Natural killer cell (primary cell): ENCODE results near the gene CAMKK1. TPM values are rescaled to one million over a fixed set of nuclear protein-coding genes. Genes with fewer than 3 reads are reported as not detected.

ENCODE experiments used
- ATAC-seq, 3 donors: fragments of 150-1000 bp in 2 of 3; fragments of 200-7000 bp in 1 of 3; cut with Tn5 transposase; 1 replicate in 1 of 3; 2 replicates in 2 of 3; pipeline ENCODE4 v1.10.0; 2021; ENCODE audit warnings: mild to moderate bottlenecking in 2 of 3, moderate library complexity in 2 of 3
- DNase-seq, 2 donors: peaks; one replicate each; pipeline versions ENCODE4 v3.0.0 to v3.0.0-alpha.2; 2013 to 2021; ENCODE audit warnings: mixed read lengths in 1 of 2
- H3K27ac ChIP-seq: one replicate; pipeline ENCODE4 v1.5.1; 2013; ENCODE audit warnings: mild to moderate bottlenecking, low read length
- H3K27me3 ChIP-seq: one replicate; pipeline ENCODE4 v1.6.1; 2013; ENCODE audit warnings: low read length; ENCODE audit not compliant: control insufficient read depth, insufficient read depth
- H3K36me3 ChIP-seq: one replicate; pipeline ENCODE4 v1.6.1; 2013; ENCODE audit warnings: low read length; ENCODE audit not compliant: control insufficient read depth, insufficient read depth
- H3K4me1 ChIP-seq: one replicate; pipeline ENCODE4 v1.6.1; 2013; ENCODE audit warnings: low read length; ENCODE audit not compliant: control insufficient read depth, insufficient read depth
- H3K4me3 ChIP-seq: one replicate; pipeline ENCODE4 v1.5.1; 2013; ENCODE audit warnings: low read length
- H3K9me3 ChIP-seq: one replicate; pipeline ENCODE4 v1.6.1; 2013; ENCODE audit warnings: low read length; ENCODE audit not compliant: control insufficient read depth, insufficient read depth
- H3K27ac Mint-ChIP-seq, 2 donors: one replicate each; pipeline ENCODE4 v1.8.0; 2022; ENCODE audit warnings: mild to moderate bottlenecking in 2 of 2, mixed read lengths in 2 of 2, moderate library complexity in 1 of 2
- H3K27me3 Mint-ChIP-seq, 2 donors: one replicate each; pipeline ENCODE4 v1.8.0; 2022; ENCODE audit warnings: low read depth in 2 of 2, mixed read lengths in 2 of 2
- H3K36me3 Mint-ChIP-seq: one replicate; pipeline ENCODE4 v1.8.0; 2022; ENCODE audit warnings: mixed read lengths
- H3K4me1 Mint-ChIP-seq, 2 donors: one replicate each; pipeline ENCODE4 v1.8.0; 2022; ENCODE audit warnings: mixed read lengths in 2 of 2
- H3K4me3 Mint-ChIP-seq: one replicate; pipeline ENCODE4 v1.8.0; 2022; ENCODE audit warnings: mild to moderate bottlenecking, moderate library complexity, mixed read lengths
- H3K9me3 Mint-ChIP-seq, 2 donors: one replicate each; pipeline ENCODE4 v1.8.0; 2022; ENCODE audit warnings: mixed read lengths in 2 of 2
- WGBS: methylation state at CpG from one replicate; pipeline ENCODE4 v1.1.7; 2013; ENCODE audit warnings: missing lambda C conversion rate; ENCODE audit not compliant: insufficient coverage; 5-methylcytosine and 5-hydroxymethylcytosine counted together
- intact Hi-C: fragments of 100-400 bp; cut with micrococcal nuclease; formaldehyde crosslinking; loops from one replicate; pipeline ENCODE4 v1.14.2; 2022
- total RNA-seq, 4 donors: library from RNA; stranded (reverse); fragments of 120-200 nt in 1 of 4; gene quantifications; one replicate each; pipeline versions ENCODE4 v1.2.3 to v1.2.4, GENCODE V29; 2013 to 2022
- TF ChIP-seq, protein P1 (sequence below): fragments of 200-600 bp; IDR thresholded peaks from one replicate; pipeline ENCODE4 v1.8.0; 2022; ENCODE audit warnings: antibody characterized with exemption

CAMKK1 gene
- total RNA-seq, 3 donors from 2014 or later (not counting 1 experiment from before 2014, with no cell fraction given): 3.2 to 4.3 (median 3.9) TPM

DNA sequence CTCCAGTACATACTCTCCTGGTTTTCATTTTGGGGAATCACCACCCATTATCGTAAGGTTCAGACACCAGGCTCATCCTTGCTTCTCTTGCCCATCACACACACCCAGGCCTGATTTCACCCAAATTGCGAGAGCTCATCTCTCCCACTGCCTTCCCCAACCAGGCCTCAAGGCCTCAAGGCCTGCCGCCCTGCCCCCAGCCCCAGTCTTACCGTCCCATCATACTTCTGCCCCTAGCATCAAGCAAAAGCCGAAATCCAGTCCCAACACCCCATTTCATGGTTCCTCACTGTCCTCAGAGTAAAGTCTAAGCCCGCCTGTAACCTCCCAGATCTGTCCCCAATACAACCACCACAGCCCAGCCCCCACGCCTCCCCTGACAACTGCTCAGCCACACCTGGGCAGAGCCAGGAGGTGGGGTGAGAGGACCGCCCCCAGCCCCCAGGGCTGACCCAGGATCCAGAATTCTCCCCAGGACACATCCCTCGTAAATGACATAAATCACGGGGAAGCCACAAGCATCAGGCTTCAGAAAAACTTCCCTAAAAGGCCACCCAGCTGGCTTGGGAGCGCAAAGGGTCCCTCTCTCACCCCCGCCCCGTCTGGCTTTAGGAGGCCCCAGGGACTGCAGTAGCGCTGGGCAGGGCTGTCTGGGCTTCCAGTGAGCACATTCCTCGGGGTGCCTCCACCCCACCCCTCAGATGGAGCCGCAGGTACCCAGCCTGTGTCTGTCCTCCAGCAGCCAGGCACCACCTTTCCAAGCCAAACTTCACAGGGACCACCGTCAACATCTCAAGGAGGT is 33.0 kb upstream of the CAMKK1 start:
- 90% methylated on average over 15 of the region's 17 CpGs for WGBS
- DNase-seq (no peak), ATAC-seq (no peak)
- intact Hi-C loops: no loop called here
- Histone ChIP-seq H3K4me3 (no peak overlapping the region), H3K9me3 (no peaks in the 10 kb centered on the region), H3K27ac (no peak overlapping the region), H3K4me1 (no peaks in the 10 kb centered on the region), H3K36me3 (peaks cover 57% of the 10 kb centered on the region), H3K27me3 (no peaks in the 10 kb centered on the region)
- H3K27me3 Mint-ChIP-seq: no peaks in the 10 kb centered on the region
- H3K27ac Mint-ChIP-seq: peak overlapping the region in 1 of 2 donors; percentile 43
- no peak overlapping the region for H3K4me3 Mint-ChIP-seq
- H3K9me3 Mint-ChIP-seq: no peaks in the 10 kb centered on the region
- TF ChIP-seq, protein P1, sequence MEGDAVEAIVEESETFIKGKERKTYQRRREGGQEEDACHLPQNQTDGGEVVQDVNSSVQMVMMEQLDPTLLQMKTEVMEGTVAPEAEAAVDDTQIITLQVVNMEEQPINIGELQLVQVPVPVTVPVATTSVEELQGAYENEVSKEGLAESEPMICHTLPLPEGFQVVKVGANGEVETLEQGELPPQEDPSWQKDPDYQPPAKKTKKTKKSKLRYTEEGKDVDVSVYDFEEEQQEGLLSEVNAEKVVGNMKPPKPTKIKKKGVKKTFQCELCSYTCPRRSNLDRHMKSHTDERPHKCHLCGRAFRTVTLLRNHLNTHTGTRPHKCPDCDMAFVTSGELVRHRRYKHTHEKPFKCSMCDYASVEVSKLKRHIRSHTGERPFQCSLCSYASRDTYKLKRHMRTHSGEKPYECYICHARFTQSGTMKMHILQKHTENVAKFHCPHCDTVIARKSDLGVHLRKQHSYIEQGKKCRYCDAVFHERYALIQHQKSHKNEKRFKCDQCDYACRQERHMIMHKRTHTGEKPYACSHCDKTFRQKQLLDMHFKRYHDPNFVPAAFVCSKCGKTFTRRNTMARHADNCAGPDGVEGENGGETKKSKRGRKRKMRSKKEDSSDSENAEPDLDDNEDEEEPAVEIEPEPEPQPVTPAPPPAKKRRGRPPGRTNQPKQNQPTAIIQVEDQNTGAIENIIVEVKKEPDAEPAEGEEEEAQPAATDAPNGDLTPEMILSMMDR: no peak
- no peaks in the 10 kb centered on the region for H3K36me3 Mint-ChIP-seq
- H3K4me1 Mint-ChIP-seq: peaks cover 0 to 11% of the 10 kb centered on the region in 2 donors

DNA sequence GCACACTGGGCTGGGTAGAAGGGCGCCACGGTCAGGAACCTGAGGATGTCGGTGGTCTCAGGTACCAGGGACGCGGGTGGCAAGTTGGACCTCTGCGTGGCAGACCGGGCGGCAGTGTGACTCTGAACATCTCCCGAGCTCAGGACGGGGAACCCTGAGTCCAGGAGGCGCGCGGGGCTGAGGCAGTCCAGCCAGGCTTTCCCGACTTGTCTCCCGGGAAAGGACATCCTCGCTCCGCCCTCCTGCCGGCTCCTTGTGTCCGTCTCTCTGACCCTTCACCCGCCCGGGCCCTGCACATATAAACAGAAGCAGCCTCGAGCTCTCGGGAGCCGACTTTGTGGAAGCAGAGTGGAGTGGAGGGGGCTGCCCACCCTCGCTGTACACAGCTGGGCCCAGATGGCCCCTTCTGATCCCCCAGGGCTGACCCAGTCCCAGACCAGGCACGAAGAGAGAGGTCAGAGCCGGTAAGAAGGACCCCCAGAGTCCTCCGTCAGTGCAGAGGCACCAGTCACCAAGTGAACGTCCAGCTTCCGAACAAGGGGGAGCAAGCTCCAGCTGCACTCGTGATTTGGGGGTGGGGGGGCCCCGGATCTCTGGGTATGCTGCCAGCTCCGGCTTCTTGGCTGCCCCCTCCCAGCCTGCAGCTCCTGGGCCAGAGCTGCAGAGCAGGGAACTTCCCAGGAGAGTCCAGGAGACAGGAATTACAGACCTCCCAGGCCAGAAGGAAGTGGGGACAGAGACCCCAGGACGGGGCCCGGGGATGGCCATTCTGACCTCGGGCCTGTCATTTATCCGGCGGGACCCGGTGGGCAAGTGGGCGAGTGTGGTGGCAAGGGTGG is 31.9 kb upstream of the CAMKK1 start:
- H3K27ac ChIP-seq: no peak overlapping the region
- H3K36me3 ChIP-seq: peaks cover 48% of the 10 kb centered on the region
- TF ChIP-seq, protein P1: no peak
- H3K9me3 ChIP-seq: no peaks in the 10 kb centered on the region
- no peaks in the 10 kb centered on the region for H3K27me3 ChIP-seq
- Mint-ChIP-seq H3K27ac (no peak overlapping the region), H3K4me1 (peaks cover 0 to 11% of the 10 kb centered on the region in 2 donors), H3K4me3 (no peak overlapping the region), H3K9me3 (no peaks in the 10 kb centered on the region), H3K36me3 (no peaks in the 10 kb centered on the region), H3K27me3 (no peaks in the 10 kb centered on the region)
- no peak overlapping the region for H3K4me3 ChIP-seq
- intact Hi-C loops: no loop called here
- WGBS: 93% methylated on average over 39 of the region's 40 CpGs
- ATAC-seq: no peak
- no peak for DNase-seq
- no peaks in the 10 kb centered on the region for H3K4me1 ChIP-seq

DNA sequence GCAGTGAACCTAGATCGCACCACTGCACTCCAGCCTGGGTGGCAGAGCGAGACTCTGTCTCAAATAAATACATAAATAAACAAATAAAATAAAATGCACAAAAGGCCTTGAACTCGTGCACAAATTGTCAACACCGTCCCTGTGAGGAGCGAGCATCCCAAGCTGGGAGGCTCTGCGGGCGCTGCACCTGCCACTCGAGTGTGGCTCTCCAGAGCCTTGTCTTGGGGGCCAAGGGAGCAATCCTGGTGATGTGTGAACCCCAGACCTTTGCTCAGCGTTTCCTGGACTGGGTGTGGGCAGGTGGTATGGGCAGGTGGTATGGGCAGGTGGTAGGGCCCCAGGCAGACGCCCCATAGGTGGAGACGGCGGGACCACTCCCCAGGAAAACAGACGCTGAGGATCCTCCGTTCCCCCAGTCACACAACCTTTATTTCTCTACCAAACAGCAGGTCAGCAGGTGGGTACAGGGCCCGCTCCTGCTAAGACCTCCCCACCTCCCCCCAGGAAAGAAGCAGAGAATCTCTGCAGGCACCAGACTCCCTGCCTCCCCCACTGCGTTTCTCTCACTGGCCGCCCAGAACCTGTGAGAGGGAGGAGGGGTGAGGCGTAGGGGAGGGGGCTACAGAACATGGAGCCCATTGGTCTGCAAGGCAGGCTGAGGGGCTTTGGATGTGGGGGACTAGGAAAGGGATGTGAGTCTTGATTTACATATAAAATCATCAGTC is 30.8 kb upstream of the CAMKK1 start:
- DNase-seq (no peak), ATAC-seq (no peak)
- Histone ChIP-seq H3K36me3 (peaks cover 37% of the 10 kb centered on the region), H3K27me3 (no peaks in the 10 kb centered on the region), H3K9me3 (no peaks in the 10 kb centered on the region), H3K4me1 (no peaks in the 10 kb centered on the region), H3K27ac (no peak overlapping the region), H3K4me3 (no peak overlapping the region)
- H3K27ac Mint-ChIP-seq: no peak overlapping the region
- WGBS: 87% methylated on average over 17 of the region's 18 CpGs
- peaks cover 0 to 11% of the 10 kb centered on the region in 2 donors for H3K4me1 Mint-ChIP-seq
- no peaks in the 10 kb centered on the region for H3K36me3 Mint-ChIP-seq
- no peaks in the 10 kb centered on the region for H3K27me3 Mint-ChIP-seq
- intact Hi-C loops: no loop called here
- H3K9me3 Mint-ChIP-seq: no peaks in the 10 kb centered on the region
- TF ChIP-seq, protein P1: no peak
- no peak overlapping the region for H3K4me3 Mint-ChIP-seq
